Measurements from ENCODE around the gene HLF.

DNA sequence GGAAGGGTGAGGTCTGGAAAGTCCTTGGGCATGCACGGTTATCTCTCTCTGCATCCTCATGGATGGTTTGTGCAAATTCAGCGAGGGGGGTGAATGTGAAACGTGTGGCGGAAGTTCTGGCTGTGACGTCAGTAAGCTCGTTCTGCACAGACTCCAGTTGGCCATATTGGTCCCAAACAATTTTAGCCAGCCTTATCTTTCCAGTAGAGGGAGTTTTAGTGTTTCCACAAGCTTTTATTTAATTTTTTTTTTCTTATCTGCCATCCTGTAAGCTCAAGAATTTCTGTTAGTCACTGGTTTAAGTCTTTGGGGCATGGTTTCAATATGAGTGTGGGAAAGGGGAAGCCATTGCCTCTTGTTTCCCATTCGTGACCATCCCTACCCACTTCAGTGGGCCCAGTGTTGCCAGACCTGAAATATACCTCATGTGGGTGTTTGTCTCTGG lies 39.0 kb downstream of the HLF start:
- TF ChIP-seq, protein P1, sequence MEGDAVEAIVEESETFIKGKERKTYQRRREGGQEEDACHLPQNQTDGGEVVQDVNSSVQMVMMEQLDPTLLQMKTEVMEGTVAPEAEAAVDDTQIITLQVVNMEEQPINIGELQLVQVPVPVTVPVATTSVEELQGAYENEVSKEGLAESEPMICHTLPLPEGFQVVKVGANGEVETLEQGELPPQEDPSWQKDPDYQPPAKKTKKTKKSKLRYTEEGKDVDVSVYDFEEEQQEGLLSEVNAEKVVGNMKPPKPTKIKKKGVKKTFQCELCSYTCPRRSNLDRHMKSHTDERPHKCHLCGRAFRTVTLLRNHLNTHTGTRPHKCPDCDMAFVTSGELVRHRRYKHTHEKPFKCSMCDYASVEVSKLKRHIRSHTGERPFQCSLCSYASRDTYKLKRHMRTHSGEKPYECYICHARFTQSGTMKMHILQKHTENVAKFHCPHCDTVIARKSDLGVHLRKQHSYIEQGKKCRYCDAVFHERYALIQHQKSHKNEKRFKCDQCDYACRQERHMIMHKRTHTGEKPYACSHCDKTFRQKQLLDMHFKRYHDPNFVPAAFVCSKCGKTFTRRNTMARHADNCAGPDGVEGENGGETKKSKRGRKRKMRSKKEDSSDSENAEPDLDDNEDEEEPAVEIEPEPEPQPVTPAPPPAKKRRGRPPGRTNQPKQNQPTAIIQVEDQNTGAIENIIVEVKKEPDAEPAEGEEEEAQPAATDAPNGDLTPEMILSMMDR (IDR thresholded peaks at IDR 0.05) = no peak
- TF ChIP-seq POLR2A (IDR thresholded peaks at IDR 0.05; ENCODE audit: low read depth) = no peak
